WI38 (cell line): Measurements from ENCODE around the gene EXOC7.

Source experiments
- H3K4me3 ChIP-seq: 2 replicates; pipeline ENCODE4 v1.5.1; 2011; ENCODE audit warnings: low read depth, mild to moderate bottlenecking, control low read depth, low read length
- TF ChIP-seq, protein P1 (sequence below): IDR thresholded peaks from 2 replicates; pipeline ENCODE4 v1.5.1; 2012; ENCODE audit warnings: low read depth, mild to moderate bottlenecking, control low read depth, low read length

Gene EXOC7

DNA sequence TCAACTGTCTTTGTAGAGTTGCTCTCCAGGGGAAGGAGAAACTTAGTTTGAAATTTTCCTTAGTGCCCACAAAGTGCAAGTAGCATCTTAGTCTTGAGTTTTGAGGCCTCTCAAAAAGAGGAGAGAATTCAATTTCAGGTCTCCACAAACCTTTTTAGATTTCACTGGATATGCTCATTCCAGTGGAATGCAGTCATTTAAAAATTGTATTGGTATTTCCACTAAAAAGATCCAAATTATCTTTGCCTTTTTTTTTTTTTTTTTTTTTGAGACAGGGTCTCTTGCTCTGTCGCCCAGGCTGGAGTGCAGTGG, 44.4 kb upstream of the EXOC7 start:
- H3K4me3 ChIP-seq = no peak overlapping the region
- TF ChIP-seq, protein P1, sequence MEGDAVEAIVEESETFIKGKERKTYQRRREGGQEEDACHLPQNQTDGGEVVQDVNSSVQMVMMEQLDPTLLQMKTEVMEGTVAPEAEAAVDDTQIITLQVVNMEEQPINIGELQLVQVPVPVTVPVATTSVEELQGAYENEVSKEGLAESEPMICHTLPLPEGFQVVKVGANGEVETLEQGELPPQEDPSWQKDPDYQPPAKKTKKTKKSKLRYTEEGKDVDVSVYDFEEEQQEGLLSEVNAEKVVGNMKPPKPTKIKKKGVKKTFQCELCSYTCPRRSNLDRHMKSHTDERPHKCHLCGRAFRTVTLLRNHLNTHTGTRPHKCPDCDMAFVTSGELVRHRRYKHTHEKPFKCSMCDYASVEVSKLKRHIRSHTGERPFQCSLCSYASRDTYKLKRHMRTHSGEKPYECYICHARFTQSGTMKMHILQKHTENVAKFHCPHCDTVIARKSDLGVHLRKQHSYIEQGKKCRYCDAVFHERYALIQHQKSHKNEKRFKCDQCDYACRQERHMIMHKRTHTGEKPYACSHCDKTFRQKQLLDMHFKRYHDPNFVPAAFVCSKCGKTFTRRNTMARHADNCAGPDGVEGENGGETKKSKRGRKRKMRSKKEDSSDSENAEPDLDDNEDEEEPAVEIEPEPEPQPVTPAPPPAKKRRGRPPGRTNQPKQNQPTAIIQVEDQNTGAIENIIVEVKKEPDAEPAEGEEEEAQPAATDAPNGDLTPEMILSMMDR = no peak

DNA sequence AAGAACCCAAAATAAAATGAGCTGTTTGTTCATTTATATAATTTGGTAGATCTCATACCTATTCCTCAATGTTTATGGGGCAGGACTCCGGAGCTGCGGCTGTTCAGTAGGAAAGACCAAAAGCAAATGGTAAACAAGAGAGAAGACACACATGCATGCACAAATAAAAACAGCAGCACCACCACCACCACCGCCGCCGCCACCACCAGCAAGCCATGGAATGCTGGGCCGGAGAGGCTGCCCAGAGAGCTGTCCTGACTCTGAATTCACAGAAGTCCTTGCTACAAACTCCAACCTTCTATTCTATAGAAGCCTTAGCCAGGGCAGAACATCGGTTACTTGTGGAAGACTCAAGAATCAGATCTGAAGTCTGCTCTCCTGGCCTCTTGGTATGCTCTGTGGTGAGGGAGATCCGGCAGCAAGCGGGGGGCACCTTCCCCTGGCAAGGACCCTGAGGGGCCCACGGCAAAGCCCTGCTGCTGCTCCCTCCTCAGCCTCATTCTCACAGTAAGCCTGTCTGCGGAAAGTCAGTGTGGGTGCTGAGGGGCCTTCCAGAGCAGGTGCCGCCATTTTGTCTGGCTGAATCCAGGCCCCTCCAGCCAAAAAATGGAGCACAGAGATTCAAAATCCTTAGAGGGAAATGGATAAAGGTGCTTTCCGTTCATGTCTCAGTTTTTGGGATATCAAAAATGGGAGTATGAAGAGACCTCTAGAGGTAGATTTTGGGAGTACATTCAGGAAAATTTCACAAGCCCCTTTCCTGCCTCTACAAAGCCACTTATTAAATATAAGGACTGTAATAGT, 43.8 kb upstream of the EXOC7 start:
- TF ChIP-seq, protein P1 = peak; percentile 40; the same call in 1 of the 2 replicates
- no peak overlapping the region for H3K4me3 ChIP-seq

DNA sequence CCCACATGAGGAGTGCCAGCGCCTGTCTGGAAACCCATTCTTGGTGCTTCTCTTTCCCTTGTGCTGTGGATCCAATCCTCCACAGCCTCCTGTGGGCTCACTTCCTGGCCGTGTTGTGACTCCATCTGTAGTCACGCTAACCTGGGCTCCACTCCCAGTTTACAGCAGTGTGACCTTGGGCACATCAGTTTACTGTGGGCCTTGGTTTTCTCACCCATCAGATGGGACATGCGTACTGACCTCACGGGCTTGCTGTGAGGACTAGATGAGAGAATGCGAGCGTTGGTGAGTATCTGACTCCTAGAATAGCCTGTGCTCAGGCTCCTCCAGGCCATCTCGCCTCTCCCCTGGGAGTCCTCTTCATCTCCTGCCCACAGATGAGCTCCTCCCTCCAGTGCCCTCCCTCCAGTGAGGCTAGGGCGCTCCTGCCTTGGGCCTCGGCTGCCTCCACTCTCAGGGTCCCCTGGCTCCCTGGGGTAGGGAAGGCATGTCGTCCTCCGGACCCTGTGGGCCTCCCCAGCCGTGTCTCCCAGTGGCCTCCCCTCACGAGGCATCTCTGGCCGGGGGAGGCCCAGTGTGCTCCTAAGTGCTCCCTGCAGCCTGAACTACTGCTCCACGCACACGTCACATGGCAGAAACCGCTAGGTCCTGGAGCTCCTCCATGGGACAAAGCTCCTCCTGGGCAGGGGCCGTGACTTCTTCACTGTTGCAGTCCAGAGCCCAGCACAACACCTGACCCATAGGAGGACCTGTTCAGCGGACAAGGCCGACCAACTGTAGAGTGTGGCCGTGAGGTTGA, 42.7 kb upstream of the EXOC7 start:
- no peak overlapping the region for H3K4me3 ChIP-seq
- TF ChIP-seq, protein P1 = no peak

DNA sequence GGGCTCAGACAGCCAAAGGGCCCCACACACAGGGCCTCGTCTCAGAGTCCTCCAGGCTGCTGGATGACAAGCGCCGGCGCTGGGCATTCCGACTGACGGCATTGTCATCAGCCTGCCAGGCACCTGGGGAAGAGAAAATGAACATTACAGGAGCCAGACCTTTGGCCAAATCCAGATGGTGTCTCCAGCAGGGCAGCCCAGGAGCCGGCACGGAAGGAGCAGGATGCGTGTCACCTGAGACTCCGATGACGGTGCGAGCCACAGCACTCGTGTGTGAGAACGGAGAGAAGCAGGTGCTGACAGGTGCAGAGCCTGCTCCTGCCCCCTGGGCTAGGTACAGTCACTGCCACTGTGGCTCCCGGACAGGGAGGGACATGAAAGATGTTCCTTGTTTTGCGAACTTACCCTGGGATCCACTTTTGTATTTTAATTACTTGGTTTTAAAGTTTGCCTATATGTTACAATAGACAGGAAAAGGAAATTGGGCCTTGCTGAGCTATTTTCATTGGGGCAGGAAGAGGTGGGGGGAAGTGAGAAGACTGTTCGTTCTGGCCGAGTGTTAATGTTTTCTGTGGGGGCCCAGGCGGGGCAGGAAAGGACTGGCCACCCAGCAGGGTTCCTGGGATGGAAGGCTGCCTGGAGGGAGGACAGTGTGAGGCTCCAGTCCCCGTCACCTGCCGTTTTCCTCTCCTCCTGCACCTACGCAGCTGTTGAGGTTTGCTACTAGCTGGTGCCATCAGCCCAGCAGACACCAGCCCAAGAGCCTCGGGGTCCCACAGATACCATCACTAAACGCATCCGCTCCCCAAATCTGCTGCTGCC, 41.9 kb upstream of the EXOC7 start:
- TF ChIP-seq, protein P1 = no peak
- H3K4me3 ChIP-seq = no peak overlapping the region

DNA sequence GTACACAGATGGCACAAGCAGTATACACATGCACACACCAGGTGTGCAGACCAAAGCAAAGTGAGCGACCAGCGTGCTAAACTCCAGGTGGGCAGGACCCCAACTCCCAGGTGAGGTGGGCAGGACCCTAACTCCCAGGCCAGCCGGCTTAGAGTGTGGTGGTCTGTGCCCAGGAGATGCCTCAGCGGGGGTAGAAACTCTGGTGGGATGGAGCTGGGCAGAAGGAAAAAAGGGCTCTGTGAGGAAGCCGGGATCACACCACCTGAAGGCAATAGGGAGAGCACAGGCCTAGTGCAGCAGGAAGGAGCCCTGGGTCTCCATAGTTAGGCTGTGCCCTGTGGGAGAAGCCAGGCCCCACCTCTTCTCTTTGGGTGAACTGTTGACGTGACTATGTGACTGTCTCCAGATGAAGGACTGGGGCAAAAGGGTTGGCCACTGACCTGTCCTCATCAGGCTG, 39.0 kb upstream of the EXOC7 start:
- H3K4me3 ChIP-seq = no peak overlapping the region
- TF ChIP-seq, protein P1 = no peak

DNA sequence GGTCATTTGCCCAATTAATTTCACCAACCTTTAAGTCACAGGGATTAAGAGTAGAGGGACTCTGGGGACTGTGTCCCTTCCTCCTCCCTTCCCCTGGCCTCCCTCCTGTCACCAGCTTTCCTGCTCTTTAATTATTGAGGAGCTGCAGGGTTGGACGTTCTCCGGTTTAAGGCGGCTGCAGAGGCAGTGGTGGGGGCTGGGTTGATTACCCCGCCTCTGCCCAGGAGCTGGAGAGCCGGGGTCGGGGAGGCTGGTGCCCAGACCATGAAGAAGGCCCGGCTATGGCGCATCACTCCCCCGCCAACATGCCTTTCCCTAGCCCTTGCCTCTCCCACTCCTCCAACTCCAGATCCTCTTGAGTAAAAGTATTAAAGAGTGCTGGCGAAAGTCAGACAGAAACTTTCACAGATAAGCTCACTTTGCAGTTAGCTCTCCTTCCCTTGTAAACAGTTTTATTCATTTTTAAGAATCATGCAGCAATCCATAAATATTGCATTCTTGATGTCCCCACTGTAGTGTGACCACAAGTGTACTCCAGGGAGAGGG, 38.5 kb upstream of the EXOC7 start:
- H3K4me3 ChIP-seq = no peak overlapping the region
- TF ChIP-seq, protein P1 = no peak
